Measurements from ENCODE around the gene RRH.
"Not testable (repeated sequence)": the region's sequence is repeated elsewhere in the genome, so short reads cannot be mapped to it uniquely, and the experiment has no call there.

Gene RRH

DNA sequence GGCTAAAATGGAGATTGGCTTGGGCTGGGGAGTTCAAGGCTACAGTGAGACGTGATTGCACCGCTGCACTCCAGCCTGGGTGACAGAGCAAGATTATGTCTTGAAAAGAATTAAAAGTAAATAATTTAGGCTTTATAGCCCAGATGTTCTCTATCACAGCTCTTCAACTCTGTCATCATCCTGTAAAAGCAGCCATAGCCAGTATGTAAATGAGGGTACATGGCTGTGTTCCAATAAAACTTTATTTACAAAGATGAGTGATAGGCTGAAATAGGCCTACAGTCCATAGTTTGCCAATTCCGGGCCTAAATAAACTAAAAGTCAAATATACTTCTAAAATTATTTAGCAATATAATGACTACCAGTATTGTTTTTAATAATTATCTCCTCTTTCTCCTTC is 9.2 kb downstream of the RRH start:
- no peak for DNase-seq (ENCODE audit: low read depth in 2 of 2, low spot score in 1 of 2)

- no peak for DNase-seq (ENCODE audit: low read depth in 2 of 2, low spot score in 1 of 2)
These were observed 18.8 kb downstream of the RRH start for GRCh38 chr4:109846395-109847098.

- DNase-seq (ENCODE audit: low read depth in 2 of 2, low spot score in 1 of 2): no peak
These were observed 20.2 kb downstream of the RRH start, which contains the start of gene LRIT3 for GRCh38 chr4:109847896-109848442. Gene LRIT3, plus strand, starts transcription at chr4:109848107. Its CDS starts 95 bp downstream, at chr4:109848202.

DNA sequence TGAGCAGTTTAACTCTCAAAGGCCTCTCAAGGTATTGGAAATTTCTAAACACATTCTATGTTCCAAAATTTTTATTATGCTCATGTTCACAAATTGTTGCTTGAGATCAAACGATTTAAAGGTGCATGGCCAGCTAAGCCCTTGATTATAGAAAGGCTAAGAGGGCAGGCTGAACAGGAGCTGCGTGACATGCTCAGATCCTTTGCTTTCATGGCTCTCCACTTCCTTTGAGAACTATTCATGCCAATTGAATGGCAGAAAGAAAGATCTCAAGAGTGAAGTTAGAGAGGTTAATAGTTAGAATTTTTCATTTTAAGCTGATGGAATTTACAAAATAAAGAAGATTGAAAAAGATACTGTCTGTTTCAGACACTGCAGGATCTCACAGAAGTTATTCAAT is 20.7 kb downstream of the RRH start:
- no peak for DNase-seq (ENCODE audit: low read depth in 2 of 2, low spot score in 1 of 2)

- no peak for DNase-seq (ENCODE audit: low read depth in 2 of 2, low spot score in 1 of 2)
These were observed 22.8 kb downstream of the RRH start for GRCh38 chr4:109850601-109851000.

- not testable (repeated sequence) for DNase-seq (ENCODE audit: low read depth in 2 of 2, low spot score in 1 of 2)
These were observed 31.9 kb downstream of the RRH start for GRCh38 chr4:109859426-109860300.

GRCh38 chr4:109861271-109861670 is 33.5 kb downstream of the RRH start:
- DNase-seq (ENCODE audit: low read depth in 2 of 2, low spot score in 1 of 2): no peak

DNA sequence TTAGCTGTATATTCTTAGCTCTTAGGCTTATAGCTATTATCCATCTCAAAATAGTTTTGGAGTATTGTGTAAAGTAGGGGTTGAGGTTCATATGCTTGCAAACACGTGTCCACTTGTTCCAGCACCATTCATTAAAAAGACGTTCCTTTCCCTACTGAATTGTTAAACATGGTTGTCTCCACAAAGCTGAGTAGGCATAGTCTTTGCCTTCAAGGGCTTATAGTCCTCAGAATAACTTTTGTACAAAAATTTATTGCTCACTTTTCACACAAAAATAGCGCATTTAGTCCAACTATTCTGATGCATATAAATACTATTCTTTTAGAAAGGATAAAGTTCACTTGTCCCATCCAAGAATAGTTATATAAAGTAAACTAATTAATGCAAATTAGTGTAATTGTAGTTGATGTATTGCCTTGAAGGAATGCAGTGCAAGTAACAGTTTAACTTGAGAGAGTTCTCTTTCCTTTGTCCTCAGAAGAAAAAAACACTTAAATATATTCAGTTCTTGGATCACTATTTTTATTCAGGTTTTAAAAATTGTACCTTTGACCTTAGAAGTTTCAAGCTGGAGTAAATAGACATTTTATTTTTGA is 34.2 kb downstream of the RRH start:
- no peak for DNase-seq (ENCODE audit: low read depth in 2 of 2, low spot score in 1 of 2)

- DNase-seq (ENCODE audit: low read depth in 2 of 2, low spot score in 1 of 2): no peak
These were observed 36.4 kb downstream of the RRH start for GRCh38 chr4:109864134-109864533.

DNA sequence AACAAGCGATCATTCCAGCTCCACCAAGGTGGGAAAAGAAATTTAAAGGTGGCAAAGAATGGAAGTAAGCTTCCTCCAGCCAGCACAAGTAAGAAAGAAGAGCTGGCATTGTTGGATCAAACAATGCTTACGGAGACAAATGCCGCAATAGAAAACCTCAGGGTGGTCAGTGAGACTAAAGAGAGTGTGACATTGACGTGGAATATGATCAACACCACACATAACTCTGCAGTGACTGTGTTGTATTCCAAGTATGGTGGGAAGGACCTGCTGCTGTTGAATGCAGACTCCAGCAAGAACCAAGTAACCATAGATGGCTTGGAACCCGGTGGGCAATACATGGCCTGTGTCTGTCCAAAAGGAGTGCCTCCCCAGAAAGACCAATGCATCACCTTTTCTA is 42.3 kb downstream of the RRH start:
- no peak for DNase-seq (ENCODE audit: low read depth in 2 of 2, low spot score in 1 of 2)

GRCh38 chr4:109872065-109872464 is 44.3 kb downstream of the RRH start:
- no peak for DNase-seq (ENCODE audit: low read depth in 2 of 2, low spot score in 1 of 2)

DNA sequence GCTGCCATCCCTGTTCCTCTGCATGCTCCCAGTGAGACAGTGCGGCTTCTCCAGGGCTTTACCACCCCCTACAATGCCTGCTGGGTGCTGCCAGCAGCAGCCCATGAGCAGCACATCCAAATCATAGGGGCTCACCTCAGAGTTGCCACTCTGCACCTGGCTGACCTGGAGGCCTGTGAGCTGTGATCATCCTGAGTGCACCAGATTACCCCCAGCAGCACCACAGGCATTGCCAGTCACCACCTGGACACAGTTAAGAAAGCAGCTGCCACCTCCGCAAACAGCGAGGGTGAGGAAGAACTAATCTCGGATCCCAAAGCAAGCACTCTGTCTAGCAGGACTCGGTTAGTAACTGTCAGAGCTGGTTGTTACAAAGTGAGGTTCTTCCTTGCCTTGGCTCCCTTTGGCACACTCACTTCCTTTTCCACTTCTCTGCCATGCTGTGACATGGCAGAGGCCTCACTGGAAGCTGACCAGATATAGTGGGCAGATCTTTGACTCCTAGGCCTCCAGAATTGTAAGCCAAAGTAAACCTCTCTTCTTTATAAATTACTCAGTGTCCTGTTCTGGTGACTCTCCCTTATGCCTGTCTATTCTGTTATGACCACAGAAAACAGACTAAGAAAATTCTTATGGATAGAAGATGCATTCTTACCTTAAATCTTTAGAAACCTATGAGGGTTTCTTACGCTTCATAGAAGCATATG is 45.3 kb downstream of the RRH start:
- DNase-seq (ENCODE audit: low read depth in 2 of 2, low spot score in 1 of 2): no peak

GRCh38 chr4:109873791-109874514 is 46.2 kb downstream of the RRH start:
- no peak for DNase-seq (ENCODE audit: low read depth in 2 of 2, low spot score in 1 of 2)

DNA sequence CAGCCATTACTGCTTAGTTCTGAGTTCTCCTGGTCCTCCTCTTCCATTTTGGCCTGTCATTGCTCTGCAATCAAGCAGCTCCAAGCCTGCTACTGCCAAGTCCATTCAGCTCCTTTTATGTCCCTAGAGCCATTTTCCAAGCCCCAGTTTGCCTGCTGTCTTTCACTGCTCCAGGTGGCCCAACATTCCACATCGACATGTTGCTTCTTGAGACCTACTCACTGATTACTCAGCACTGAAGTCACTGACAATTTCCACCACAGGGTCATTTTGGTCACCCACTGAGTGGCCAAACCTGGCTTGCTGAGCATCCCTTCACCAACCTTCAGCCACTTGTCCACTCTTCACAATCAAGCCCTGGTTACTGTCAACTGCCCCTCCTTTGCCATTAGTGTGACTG is 47.3 kb downstream of the RRH start:
- no peak for DNase-seq (ENCODE audit: low read depth in 2 of 2, low spot score in 1 of 2)

- not testable (repeated sequence) for DNase-seq (ENCODE audit: low read depth in 2 of 2, low spot score in 1 of 2)
These were observed 47.8 kb downstream of the RRH start for GRCh38 chr4:109875553-109875952.

- no peak for DNase-seq (ENCODE audit: low read depth in 2 of 2, low spot score in 1 of 2)
These were observed 49.0 kb downstream of the RRH start for GRCh38 chr4:109876634-109877265.

DNA sequence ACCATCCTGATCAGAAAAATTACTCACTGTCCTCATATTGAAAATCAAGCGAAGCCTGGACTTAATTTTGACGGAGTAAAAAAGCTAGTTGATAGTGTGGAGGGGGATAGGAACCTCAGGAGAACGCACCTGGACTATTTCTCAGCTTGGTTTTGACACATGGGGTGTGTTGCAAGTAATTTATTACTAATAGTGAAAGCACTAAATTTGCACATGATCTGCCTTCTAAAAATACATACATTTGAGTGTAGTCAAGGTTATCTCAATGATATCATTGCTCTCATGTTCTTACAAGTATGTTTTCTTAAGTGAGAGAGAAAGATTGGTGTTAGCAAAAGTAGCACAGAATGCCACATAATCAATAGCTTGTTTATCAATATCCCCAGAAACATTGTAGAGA is 49.6 kb downstream of the RRH start:
- no peak for DNase-seq (ENCODE audit: low read depth in 2 of 2, low spot score in 1 of 2)

DNA sequence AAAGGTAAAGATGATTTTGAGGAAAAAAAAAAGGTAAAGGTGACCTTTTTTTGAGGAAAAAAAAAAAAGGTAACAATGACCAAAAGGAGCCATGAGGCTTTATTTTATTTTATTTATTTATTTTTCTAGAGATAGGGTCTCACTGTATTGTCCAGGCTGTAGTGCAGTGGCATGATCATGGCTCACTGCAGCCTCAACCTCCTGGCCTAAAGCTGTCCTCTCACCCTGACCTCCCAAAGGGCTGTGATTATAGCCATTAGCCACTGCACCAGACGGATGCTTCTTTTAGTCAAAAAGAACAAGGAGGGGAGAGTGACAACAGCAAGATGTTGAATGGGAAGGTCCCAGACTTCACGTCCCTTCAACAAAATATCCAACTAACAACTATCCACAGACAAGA is 50.6 kb downstream of the RRH start:
- DNase-seq (ENCODE audit: low read depth in 2 of 2, low spot score in 1 of 2): no peak

DNA sequence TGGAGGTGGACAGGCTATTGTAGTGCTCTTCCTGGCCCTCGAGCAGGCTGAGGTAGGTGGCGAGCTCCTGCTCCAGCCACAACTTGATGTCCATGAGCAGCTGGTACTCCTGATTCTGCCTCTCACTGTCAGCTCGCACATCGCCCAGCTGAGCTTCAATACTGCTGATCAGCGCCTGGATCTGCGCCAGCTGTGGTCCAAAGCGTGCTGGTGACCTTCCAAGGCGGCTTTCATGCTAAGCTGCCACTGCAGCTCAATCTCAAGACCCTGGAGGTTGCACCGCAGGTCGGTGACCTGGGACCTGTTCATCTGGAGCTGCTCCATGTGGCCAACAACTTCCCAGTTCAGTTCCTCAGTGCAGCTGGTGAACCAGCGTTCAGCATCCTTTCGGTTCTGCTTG is 51.3 kb downstream of the RRH start:
- DNase-seq (ENCODE audit: low read depth in 2 of 2, low spot score in 1 of 2): no peak

Measured in stimulated activated CD8-positive, alpha-beta memory T cell treated with anti-CD3 and anti-CD28 coated beads, Interleukin-4, amount 100 ng/mL, for 4 hours (primary cell).